H9 (cell line): Measurements from ENCODE around the gene ARHGAP10. TPM values are rescaled to one million over a fixed set of nuclear protein-coding genes. Genes with fewer than 3 reads are reported as not detected.

Source experiments
- DNase-seq: peaks from one replicate; pipeline ENCODE4 v3.0.0-alpha.2; 2017
- H2AFZ ChIP-seq: one replicate; pipeline ENCODE4 v1.6.1; 2013; ENCODE audit warnings: mild to moderate bottlenecking, low read length, control low read depth, moderate library complexity
- H2AK5ac ChIP-seq: 2 replicates; pipeline ENCODE4 v1.6.1; 2013; ENCODE audit warnings: low read length, control low read depth, mixed read lengths; ENCODE audit not compliant: insufficient read length
- H2BK120ac ChIP-seq: one replicate; pipeline ENCODE4 v1.6.1; 2013; ENCODE audit warnings: low read depth, mild to moderate bottlenecking, low read length, control low read depth, inconsistent platforms; ENCODE audit not compliant: poor library complexity, severe bottlenecking
- H2BK12ac ChIP-seq: 2 replicates; pipeline ENCODE4 v1.6.1; 2013; ENCODE audit warnings: low read length, control low read depth, mixed read lengths, low read depth; ENCODE audit not compliant: insufficient read length
- H2BK15ac ChIP-seq: 2 replicates; pipeline ENCODE4 v1.6.1; 2013; ENCODE audit warnings: low read depth, low read length, control low read depth
- H2BK20ac ChIP-seq: one replicate; pipeline ENCODE4 v1.6.1; 2013; ENCODE audit warnings: low read depth, mild to moderate bottlenecking, low read length, control low read depth, inconsistent platforms; ENCODE audit not compliant: poor library complexity, severe bottlenecking
- H2BK5ac ChIP-seq: 2 replicates; pipeline ENCODE4 v1.6.1; 2013; ENCODE audit warnings: low read length, control low read depth, mixed read lengths; ENCODE audit not compliant: insufficient read length
- H3K14ac ChIP-seq: 2 replicates; pipeline ENCODE4 v1.6.1; 2013; ENCODE audit warnings: low read length, control low read depth; ENCODE audit not compliant: insufficient read depth
- H3K18ac ChIP-seq: 2 replicates; pipeline ENCODE4 v1.6.1; 2013; ENCODE audit warnings: low read depth, mild to moderate bottlenecking, mixed read lengths, low read length, control low read depth; ENCODE audit not compliant: insufficient read length
- H3K23ac ChIP-seq: 2 replicates; pipeline ENCODE4 v1.6.1; 2013; ENCODE audit warnings: low read length, control low read depth, mixed read lengths, low read depth; ENCODE audit not compliant: insufficient read length
- H3K23me2 ChIP-seq: 2 replicates; pipeline ENCODE4 v1.6.1; 2013; ENCODE audit warnings: low read depth, mild to moderate bottlenecking, mixed read lengths, low read length, control low read depth; ENCODE audit not compliant: insufficient read length, poor library complexity, severe bottlenecking
- H3K27ac ChIP-seq: 2 replicates; pipeline ENCODE4 v1.5.1; 2013; ENCODE audit warnings: low read length, control low read depth, mixed read lengths, low read depth; ENCODE audit not compliant: insufficient read length
- H3K27me3 ChIP-seq: 2 replicates; pipeline ENCODE4 v1.6.1; 2013; ENCODE audit warnings: low read length, control low read depth, inconsistent platforms; ENCODE audit not compliant: insufficient read depth
- H3K4ac ChIP-seq: 2 replicates; pipeline ENCODE4 v1.6.1; 2013; ENCODE audit warnings: low read depth, mild to moderate bottlenecking, control low read depth, inconsistent platforms, low read length, moderate library complexity
- H3K4me1 ChIP-seq: 2 replicates; pipeline ENCODE4 v1.6.1; 2013; ENCODE audit warnings: low read length, control low read depth, inconsistent platforms; ENCODE audit not compliant: insufficient read depth
- H3K4me2 ChIP-seq: 2 replicates; pipeline ENCODE4 v1.6.1; 2013; ENCODE audit warnings: low read length, control low read depth, mixed read lengths; ENCODE audit not compliant: insufficient read length, insufficient read depth
- H3K56ac ChIP-seq: 2 replicates; pipeline ENCODE4 v1.6.1; 2013; ENCODE audit warnings: low read depth, mild to moderate bottlenecking, mixed read lengths, low read length, control low read depth; ENCODE audit not compliant: insufficient read length
- H3K79me1 ChIP-seq: 2 replicates; pipeline ENCODE4 v1.6.1; 2013; ENCODE audit warnings: low read depth, mild to moderate bottlenecking, moderate library complexity, low read length, control low read depth, inconsistent platforms; ENCODE audit not compliant: insufficient read depth, poor library complexity, severe bottlenecking
- H3K79me2 ChIP-seq: 2 replicates; pipeline ENCODE4 v1.6.1; 2013; ENCODE audit warnings: low read length, control low read depth, inconsistent platforms; ENCODE audit not compliant: insufficient read depth
- H3K9ac ChIP-seq: 2 replicates; pipeline ENCODE4 v1.6.1; 2013; ENCODE audit warnings: low read length, control low read depth, mixed read lengths; ENCODE audit not compliant: insufficient read length; ENCODE audit errors: extremely low read depth
- H3K9me3 ChIP-seq: one replicate; pipeline ENCODE4 v1.6.1; 2013; ENCODE audit warnings: low read depth, low read length, inconsistent platforms; ENCODE audit not compliant: control insufficient read depth
- H3T11ph ChIP-seq: one replicate; pipeline ENCODE4 v1.6.1; 2013; ENCODE audit warnings: mild to moderate bottlenecking, low read length, control low read depth, inconsistent platforms
- H4K20me1 ChIP-seq: one replicate; pipeline ENCODE4 v1.6.1; 2013; ENCODE audit not compliant: control insufficient read depth, insufficient read length, insufficient read depth
- H4K5ac ChIP-seq: 2 replicates; pipeline ENCODE4 v1.6.1; 2013; ENCODE audit warnings: low read depth, mild to moderate bottlenecking, mixed read lengths, low read length, control low read depth; ENCODE audit not compliant: insufficient read length
- H4K8ac ChIP-seq: replicated peaks from 2 replicates; pipeline ENCODE4 v1.6.1; 2013; ENCODE audit warnings: low read length, control low read depth, mixed read lengths, low read depth; ENCODE audit not compliant: insufficient read length
- H4K91ac ChIP-seq: 2 replicates; pipeline ENCODE4 v1.6.1; 2013; ENCODE audit warnings: low read depth, mild to moderate bottlenecking, moderate library complexity, mixed read lengths, low read length, control low read depth; ENCODE audit not compliant: insufficient read length
- H3K27ac Mint-ChIP-seq, 3 experiments: 2 replicates in 2 of 3; 3 replicates in 1 of 3; pipeline ENCODE4 v1.8.0; 2020 to 2021; ENCODE audit warnings: mixed read lengths in 3 of 3, mild to moderate bottlenecking in 1 of 3, moderate library complexity in 1 of 3
- H3K27me3 Mint-ChIP-seq: 2 replicates; pipeline ENCODE4 v1.8.0; 2021; ENCODE audit warnings: low read depth, mild to moderate bottlenecking, moderate library complexity, mixed read lengths
- H3K36me3 Mint-ChIP-seq, 3 experiments: 2 replicates in 2 of 3; 3 replicates in 1 of 3; pipeline ENCODE4 v1.8.0; 2020 to 2021; ENCODE audit warnings: low read depth in 3 of 3, mixed read lengths in 3 of 3; ENCODE audit not compliant: insufficient read depth in 1 of 3
- H3K4me1 Mint-ChIP-seq, 2 experiments: 2 replicates each; pipeline ENCODE4 v1.8.0; 2020; ENCODE audit warnings: mixed read lengths in 2 of 2
- H3K4me3 Mint-ChIP-seq, 2 experiments: 2 replicates in 1 of 2; 3 replicates in 1 of 2; pipeline ENCODE4 v1.8.0; 2020 to 2021; ENCODE audit warnings: mild to moderate bottlenecking in 2 of 2, mixed read lengths in 2 of 2, moderate library complexity in 1 of 2
- H3K9me3 Mint-ChIP-seq, 2 experiments: 2 replicates in 1 of 2; 3 replicates in 1 of 2; pipeline ENCODE4 v1.8.0; 2020; ENCODE audit warnings: mild to moderate bottlenecking in 2 of 2, mixed read lengths in 2 of 2, moderate library complexity in 1 of 2
- WGBS: extraction: QIAGEN DNeasy Blood & Tissue Kit; methylation state at CpG from one replicate; pipeline ENCODE4 v1.1.7; 2013; ENCODE audit warnings: missing lambda C conversion rate, low lambda C conversion rate, mixed read lengths; ENCODE audit not compliant: insufficient read length; ENCODE audit errors: extremely low coverage; 5-methylcytosine and 5-hydroxymethylcytosine counted together
- total RNA-seq: library from RNA; stranded (reverse); gene quantifications from 2 replicates; pipeline ENCODE4 v1.2.1, GENCODE V29; 2021
- TF ChIP-seq, protein P1 (sequence below): fragments of 200-600 bp; sonication (generic); conservative IDR thresholded peaks from 3 replicates; pipeline ENCODE4 v1.8.0; 2021; ENCODE audit warnings: antibody characterized with exemption, mild to moderate bottlenecking

Gene ARHGAP10
- total RNA-seq, 1 experiment from 2014 or later, result 7.8 TPM

DNA sequence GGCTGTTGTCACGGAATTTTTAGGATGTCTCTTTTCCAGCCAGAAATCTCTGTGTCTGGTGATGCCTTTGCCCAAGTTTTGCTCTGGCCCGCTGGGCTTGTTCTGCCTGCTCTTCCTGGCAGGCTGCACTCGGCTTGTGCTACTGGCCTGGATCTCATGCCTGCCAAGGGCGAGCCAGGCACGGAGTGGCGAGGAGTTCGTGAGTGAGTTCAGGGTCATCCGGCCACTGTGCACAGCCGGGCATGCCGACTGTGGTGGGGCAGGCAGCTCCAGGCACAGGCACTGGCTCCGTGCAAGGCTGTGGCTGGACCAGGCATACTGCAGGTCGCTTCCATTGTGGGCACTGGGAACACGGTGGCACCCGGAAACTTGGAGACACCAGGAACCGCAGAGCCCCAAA lies 129.1 kb downstream of the ARHGAP10 start:
- H4K5ac ChIP-seq, result no peak overlapping the region
- H3K56ac ChIP-seq, result no peak overlapping the region
- H2BK120ac ChIP-seq, result no peak overlapping the region
- Mint-ChIP-seq H3K36me3 (peaks cover 2 to 10% (median 9%) of the 10 kb centered on the region in 3 experiments; a peak in 5 of 7 replicates), H3K9me3 (peaks cover 2% of the 10 kb centered on the region in 2 experiments; a peak in 4 of 5 replicates), H3K27me3 (no peaks in the 10 kb centered on the region), H3K4me3 (no peak overlapping the region), H3K27ac (no peak overlapping the region), H3K4me1 (peaks cover 19 to 25% of the 10 kb centered on the region in 2 experiments)
- DNase-seq, result no peak
- H2BK12ac ChIP-seq, result no peak overlapping the region
- H3K79me1 ChIP-seq, result no peaks in the 10 kb centered on the region
- H3K27me3 ChIP-seq, result no peaks in the 10 kb centered on the region
- no peak overlapping the region for H2BK20ac ChIP-seq
- no peak overlapping the region for H2AFZ ChIP-seq
- H3K18ac ChIP-seq, result no peak overlapping the region
- H3K14ac ChIP-seq, result no peak overlapping the region; the same call in 1 of the 2 replicates
- peaks cover 3% of the 10 kb centered on the region; the same call in 1 of the 2 replicates for H3K4me1 ChIP-seq
- no peak overlapping the region for H3K9ac ChIP-seq
- no peak overlapping the region for H3K27ac ChIP-seq
- H2BK15ac ChIP-seq, result no peak overlapping the region
- H3K23ac ChIP-seq, result no peak overlapping the region
- no peak overlapping the region for H2BK5ac ChIP-seq
- H3K4ac ChIP-seq, result no peak overlapping the region
- no peak overlapping the region for H4K8ac ChIP-seq
- no peaks in the 10 kb centered on the region for H4K20me1 ChIP-seq
- no peaks in the 10 kb centered on the region for H3K79me2 ChIP-seq
- H4K91ac ChIP-seq, result no peak overlapping the region
- no peak overlapping the region for H3K4me2 ChIP-seq
- no peaks in the 10 kb centered on the region for H3K9me3 ChIP-seq
- TF ChIP-seq, protein P1, sequence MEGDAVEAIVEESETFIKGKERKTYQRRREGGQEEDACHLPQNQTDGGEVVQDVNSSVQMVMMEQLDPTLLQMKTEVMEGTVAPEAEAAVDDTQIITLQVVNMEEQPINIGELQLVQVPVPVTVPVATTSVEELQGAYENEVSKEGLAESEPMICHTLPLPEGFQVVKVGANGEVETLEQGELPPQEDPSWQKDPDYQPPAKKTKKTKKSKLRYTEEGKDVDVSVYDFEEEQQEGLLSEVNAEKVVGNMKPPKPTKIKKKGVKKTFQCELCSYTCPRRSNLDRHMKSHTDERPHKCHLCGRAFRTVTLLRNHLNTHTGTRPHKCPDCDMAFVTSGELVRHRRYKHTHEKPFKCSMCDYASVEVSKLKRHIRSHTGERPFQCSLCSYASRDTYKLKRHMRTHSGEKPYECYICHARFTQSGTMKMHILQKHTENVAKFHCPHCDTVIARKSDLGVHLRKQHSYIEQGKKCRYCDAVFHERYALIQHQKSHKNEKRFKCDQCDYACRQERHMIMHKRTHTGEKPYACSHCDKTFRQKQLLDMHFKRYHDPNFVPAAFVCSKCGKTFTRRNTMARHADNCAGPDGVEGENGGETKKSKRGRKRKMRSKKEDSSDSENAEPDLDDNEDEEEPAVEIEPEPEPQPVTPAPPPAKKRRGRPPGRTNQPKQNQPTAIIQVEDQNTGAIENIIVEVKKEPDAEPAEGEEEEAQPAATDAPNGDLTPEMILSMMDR, result no peak
- no peaks in the 10 kb centered on the region for H3K23me2 ChIP-seq
- WGBS, result no CpG with 5 or more reads among the region's 15 CpGs
- H3T11ph ChIP-seq, result no peak overlapping the region
- no peak overlapping the region for H2AK5ac ChIP-seq
